ENCODE results near the gene TMEM203. TPM values are rescaled to one million over a fixed set of nuclear protein-coding genes. Genes with fewer than 3 reads are reported as not detected.

TMEM203 gene
- total RNA-seq, 5 donors from 2014 or later (not counting 1 experiment from before 2014, with no cell fraction given): 23.7 to 44.7 (median 42.1) TPM

DNA sequence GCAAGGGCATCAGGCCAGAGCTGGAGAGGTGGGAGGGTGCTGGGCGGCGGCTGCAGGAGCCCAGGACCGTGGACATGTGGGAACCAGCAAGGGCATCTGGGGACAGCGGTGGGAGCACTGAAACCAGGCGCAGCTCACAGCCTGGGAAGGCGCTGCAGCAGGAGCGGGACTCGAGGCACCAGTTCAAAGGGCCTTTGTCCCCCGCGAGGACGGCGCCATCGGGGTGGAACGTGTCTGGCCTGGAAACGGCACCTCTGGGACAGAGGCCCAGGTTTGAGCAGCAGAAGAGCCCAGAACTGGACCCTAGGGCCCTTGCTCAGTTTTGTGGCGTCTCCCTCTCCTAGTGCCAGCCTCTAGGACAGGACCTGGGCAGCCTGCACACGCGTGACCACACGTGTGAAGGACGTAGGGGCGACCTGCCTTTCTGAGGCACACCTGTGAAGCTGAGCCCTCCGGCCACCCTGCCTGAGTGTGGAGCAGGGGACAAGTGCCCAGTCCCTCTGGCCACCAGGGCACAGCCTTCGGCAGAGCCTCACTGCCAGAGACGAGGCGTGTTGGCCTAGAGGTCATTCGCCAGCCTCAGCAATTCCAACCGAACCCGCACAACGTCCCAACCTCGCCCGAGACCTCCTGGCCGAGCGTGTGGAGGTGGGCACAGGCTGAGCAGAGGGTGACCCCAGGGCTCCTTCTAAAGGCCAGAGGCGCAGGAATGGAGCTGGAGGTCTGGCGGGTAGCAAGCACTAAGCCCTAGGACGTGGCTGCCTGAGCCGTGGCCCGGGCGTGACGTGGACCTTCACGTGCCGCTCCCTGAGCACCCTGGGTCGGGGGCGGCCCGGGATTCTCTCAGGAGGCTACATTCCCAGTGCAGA lies 31.4 kb downstream of the TMEM203 start:
- peak in 1 of 4 experiments; percentile 3 for ATAC-seq (replicated peaks in 1 of 4)
- Histone ChIP-seq H3K4me3 (ENCODE audit: control insufficient read depth in 1 of 2, extremely low read depth in 1 of 2, low read length in 1 of 2) (no peak overlapping the region), H3K4me1 (ENCODE audit: control insufficient read depth in 1 of 2, extremely low read depth in 1 of 2, insufficient read depth in 2 of 2, low read length in 2 of 2) (peaks cover 0 to 18% of the 10 kb centered on the region in 2 experiments), H3K27me3 (replicated peaks in 1 of 2; ENCODE audit: control insufficient read depth in 2 of 2, extremely low read depth in 1 of 2, insufficient read depth in 2 of 2, low read length in 1 of 2) (peaks cover 0 to 50% of the 10 kb centered on the region in 2 experiments), H3K36me3 (ENCODE audit: control insufficient read depth in 2 of 2, extremely low read depth in 1 of 2, insufficient read depth in 1 of 2, low read length in 1 of 2) (peaks cover 6 to 9% of the 10 kb centered on the region in 2 donors), H3K9me3 (no peaks in the 10 kb centered on the region), H3K27ac (ENCODE audit: low read length) (no peak overlapping the region)
- CTCF ChIA-PET: no interaction called here
- no peak for DNase-seq
- H3K4me3 Mint-ChIP-seq: no peak overlapping the region
- no peak overlapping the region for H3K27ac Mint-ChIP-seq
- no peaks in the 10 kb centered on the region for H3K36me3 Mint-ChIP-seq
- H3K4me1 Mint-ChIP-seq: peaks cover 0 to 2% (median 0%) of the 10 kb centered on the region in 3 donors
- H3K9me3 Mint-ChIP-seq: no peaks in the 10 kb centered on the region
- 77% methylated on average over 45 of the region's 45 CpGs for WGBS (ENCODE audit: insufficient coverage)
- peaks cover 5 to 14% of the 10 kb centered on the region in 2 donors for H3K27me3 Mint-ChIP-seq
- POLR2A ChIA-PET: no interaction called here

DNA sequence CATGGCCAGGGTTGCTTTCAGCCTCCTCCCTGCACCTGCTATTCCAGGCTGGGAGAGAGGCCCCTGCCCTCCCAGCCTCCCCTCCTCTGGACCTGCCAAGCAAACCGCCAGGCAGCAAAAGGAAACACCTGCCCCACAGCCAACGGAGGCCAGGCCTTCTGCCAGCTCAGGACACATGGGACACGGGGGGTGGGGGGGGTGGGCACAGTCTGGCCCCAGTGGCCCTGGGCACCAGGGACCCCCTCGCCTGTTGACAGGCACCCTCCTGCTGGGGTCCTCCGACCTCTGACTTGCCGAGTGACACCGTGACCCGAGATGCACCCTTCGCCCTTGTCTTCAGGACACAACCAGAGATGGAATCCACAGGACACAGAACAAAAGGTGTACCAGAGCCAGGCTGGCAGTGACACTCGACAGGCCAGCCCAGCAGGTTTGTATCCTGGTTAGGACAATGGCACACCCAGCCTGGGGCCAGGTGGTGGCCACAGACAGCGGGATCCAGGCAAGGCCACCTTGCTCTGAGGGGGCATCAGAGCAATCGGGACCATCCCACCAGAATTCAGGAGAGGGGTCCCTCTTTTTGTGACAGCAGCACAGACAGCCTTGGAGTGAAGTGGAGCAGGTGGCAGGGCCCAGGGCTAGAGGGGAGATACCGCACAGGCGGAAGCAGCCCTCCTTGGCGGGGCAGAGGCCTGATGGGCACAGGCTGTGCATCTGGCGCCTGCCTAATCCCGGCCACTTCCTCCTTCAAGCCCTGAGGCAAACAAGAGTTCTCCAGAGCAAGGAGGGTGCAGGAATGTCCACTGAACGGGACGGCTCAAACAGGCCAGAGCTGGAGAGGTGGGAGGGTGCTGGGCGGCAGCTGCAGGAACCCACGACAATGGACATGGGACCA lies 32.3 kb downstream of the TMEM203 start:
- DNase-seq: no peak
- H3K9me3 Mint-ChIP-seq: no peaks in the 10 kb centered on the region
- H3K27me3 Mint-ChIP-seq: peaks cover 5 to 15% of the 10 kb centered on the region in 2 donors
- H3K4me1 ChIP-seq (ENCODE audit: control insufficient read depth in 1 of 2, extremely low read depth in 1 of 2, insufficient read depth in 2 of 2, low read length in 2 of 2): peaks cover 0 to 22% of the 10 kb centered on the region in 2 experiments
- no peak for ATAC-seq (replicated peaks in 1 of 4)
- 34% methylated on average over 14 of the region's 21 CpGs for WGBS (ENCODE audit: insufficient coverage)
- CTCF ChIA-PET: no interaction called here
- no peak overlapping the region for H3K4me3 Mint-ChIP-seq
- peaks cover 0 to 57% of the 10 kb centered on the region in 2 experiments for H3K27me3 ChIP-seq (replicated peaks in 1 of 2; ENCODE audit: control insufficient read depth in 2 of 2, extremely low read depth in 1 of 2, insufficient read depth in 2 of 2, low read length in 1 of 2)
- H3K36me3 ChIP-seq (ENCODE audit: control insufficient read depth in 2 of 2, extremely low read depth in 1 of 2, insufficient read depth in 1 of 2, low read length in 1 of 2): peaks cover 1 to 2% of the 10 kb centered on the region in 2 donors
- no peak overlapping the region for H3K27ac Mint-ChIP-seq
- H3K4me3 ChIP-seq (ENCODE audit: control insufficient read depth in 1 of 2, extremely low read depth in 1 of 2, low read length in 1 of 2): no peak overlapping the region
- POLR2A ChIA-PET: interaction anchor here in 1 of 2 donors (0.8 kb wide), 1 partner anchor 15 kb away, joined by 3 read pairs; the partner anchor contains the start of gene ANAPC2
- H3K4me1 Mint-ChIP-seq: peaks cover 0 to 4% (median 0%) of the 10 kb centered on the region in 3 donors
- no peaks in the 10 kb centered on the region for H3K36me3 Mint-ChIP-seq
- no peak overlapping the region for H3K27ac ChIP-seq (ENCODE audit: low read length)
- no peaks in the 10 kb centered on the region for H3K9me3 ChIP-seq

DNA sequence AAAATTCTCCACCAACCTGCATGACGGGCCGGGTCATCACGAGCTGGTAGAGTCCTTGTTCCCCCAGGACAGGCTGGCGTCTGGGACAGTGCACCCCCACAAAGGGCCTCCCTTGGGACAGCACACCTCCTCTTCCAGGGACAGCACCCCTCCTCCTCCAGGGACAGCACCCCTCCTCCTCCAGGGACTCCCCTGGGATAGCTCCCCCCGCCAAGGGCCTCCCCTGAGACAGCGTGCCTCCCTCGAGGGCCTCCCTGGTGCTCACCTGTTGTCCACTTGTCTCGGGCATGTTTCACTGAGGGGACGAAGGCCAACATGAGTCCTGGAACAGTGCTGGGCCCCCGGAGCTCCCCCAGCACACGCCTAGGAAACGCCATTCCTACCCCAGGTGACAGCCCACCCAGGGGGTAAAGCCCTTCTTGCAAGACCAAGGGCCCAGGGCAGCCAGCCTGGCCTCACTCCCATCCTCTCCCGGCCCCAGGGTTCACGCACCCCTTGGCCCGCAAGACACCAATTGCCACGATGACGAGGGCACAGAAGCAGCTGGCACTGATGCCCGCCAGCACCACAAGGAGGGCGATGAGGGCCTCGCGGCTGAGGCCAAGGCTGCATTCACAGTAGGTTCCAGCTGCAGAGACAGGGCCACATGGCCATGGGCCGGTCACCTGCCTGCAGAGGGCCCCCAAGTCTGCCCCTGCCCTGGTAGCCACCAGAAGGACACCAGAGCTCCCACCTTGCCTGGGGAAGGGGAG lies 34.1 kb downstream of the TMEM203 start:
- peaks cover 3 to 75% of the 10 kb centered on the region in 2 experiments for H3K27me3 ChIP-seq (replicated peaks in 1 of 2; ENCODE audit: control insufficient read depth in 2 of 2, extremely low read depth in 1 of 2, insufficient read depth in 2 of 2, low read length in 1 of 2)
- no peaks in the 10 kb centered on the region for H3K36me3 ChIP-seq (ENCODE audit: control insufficient read depth in 2 of 2, extremely low read depth in 1 of 2, insufficient read depth in 1 of 2, low read length in 1 of 2)
- H3K9me3 ChIP-seq: no peaks in the 10 kb centered on the region
- CTCF ChIA-PET: no interaction called here
- 81% methylated on average over 21 of the region's 22 CpGs for WGBS (ENCODE audit: insufficient coverage)
- Mint-ChIP-seq H3K27ac (no peak overlapping the region), H3K9me3 (no peaks in the 10 kb centered on the region), H3K36me3 (no peaks in the 10 kb centered on the region), H3K4me1 (peaks cover 0 to 6% (median 0%) of the 10 kb centered on the region in 3 donors), H3K27me3 (peaks cover 9 to 25% of the 10 kb centered on the region in 2 donors), H3K4me3 (no peak overlapping the region)
- POLR2A ChIA-PET: interaction anchor here (0.5 to 0.6 kb wide), 2 partner anchors 21 to 36 kb away, joined by 3 to 15 read pairs; no protein-coding TSS in a partner anchor
- H3K4me1 ChIP-seq (ENCODE audit: control insufficient read depth in 1 of 2, extremely low read depth in 1 of 2, insufficient read depth in 2 of 2, low read length in 2 of 2): peaks cover 0 to 28% of the 10 kb centered on the region in 2 experiments
- no peak overlapping the region for H3K27ac ChIP-seq (ENCODE audit: low read length)
- DNase-seq: no peak
- no peak for ATAC-seq (replicated peaks in 1 of 4)
- no peak overlapping the region for H3K4me3 ChIP-seq (ENCODE audit: control insufficient read depth in 1 of 2, extremely low read depth in 1 of 2, low read length in 1 of 2)

DNA sequence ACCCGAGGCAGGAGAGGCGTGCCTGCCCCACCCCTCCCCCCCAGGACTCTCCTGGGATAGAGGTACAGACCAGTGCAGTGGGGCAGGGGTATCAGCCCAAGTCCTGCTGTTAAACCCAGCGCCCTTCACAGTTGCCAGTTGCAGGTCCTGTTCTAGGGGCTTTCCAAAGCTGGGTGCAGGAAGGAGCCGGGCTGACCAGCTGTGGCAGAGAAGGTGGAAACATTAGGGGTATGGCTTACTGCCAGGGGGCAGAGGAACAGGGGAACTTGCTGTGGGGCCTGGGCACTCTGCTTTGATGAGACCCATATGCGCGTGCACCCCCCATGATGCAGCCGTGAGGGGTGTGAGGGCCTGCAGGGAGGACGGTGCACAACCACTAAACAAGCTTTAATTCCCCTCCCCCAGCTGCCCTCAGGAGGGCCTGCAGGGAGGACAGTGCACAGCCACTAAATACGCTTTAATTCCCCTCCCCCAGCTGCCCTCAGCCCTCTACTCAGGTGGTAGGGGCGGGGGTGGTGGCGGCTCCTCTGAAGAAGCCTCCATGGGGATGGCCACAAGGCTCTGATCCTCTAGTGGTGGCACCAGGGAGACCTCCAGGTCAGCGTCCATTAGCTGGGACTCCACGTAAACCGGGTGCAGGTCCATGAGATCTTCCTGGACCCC lies 34.8 kb downstream of the TMEM203 start:
- POLR2A ChIA-PET: interaction anchor here in 1 of 2 donors (0.5 to 0.6 kb wide), 2 partner anchors 20 to 37 kb away, joined by 4 to 15 read pairs; no protein-coding TSS in a partner anchor
- WGBS (ENCODE audit: insufficient coverage): 69% methylated on average over 4 of the region's 14 CpGs
- Mint-ChIP-seq H3K36me3 (no peaks in the 10 kb centered on the region), H3K27ac (no peak overlapping the region), H3K4me1 (peaks cover 0 to 6% (median 0%) of the 10 kb centered on the region in 3 donors), H3K27me3 (peaks cover 9 to 29% of the 10 kb centered on the region in 2 donors), H3K9me3 (no peaks in the 10 kb centered on the region), H3K4me3 (peak overlapping the region in 1 of 3 donors; percentile 53)
- no peak overlapping the region for H3K27ac ChIP-seq (ENCODE audit: low read length)
- H3K36me3 ChIP-seq (ENCODE audit: control insufficient read depth in 2 of 2, extremely low read depth in 1 of 2, insufficient read depth in 1 of 2, low read length in 1 of 2): no peaks in the 10 kb centered on the region
- H3K27me3 ChIP-seq (replicated peaks in 1 of 2; ENCODE audit: control insufficient read depth in 2 of 2, extremely low read depth in 1 of 2, insufficient read depth in 2 of 2, low read length in 1 of 2): peaks cover 3 to 82% of the 10 kb centered on the region in 2 experiments
- H3K4me1 ChIP-seq (ENCODE audit: control insufficient read depth in 1 of 2, extremely low read depth in 1 of 2, insufficient read depth in 2 of 2, low read length in 2 of 2): peaks cover 0 to 28% of the 10 kb centered on the region in 2 experiments
- no peaks in the 10 kb centered on the region for H3K9me3 ChIP-seq
- DNase-seq (no peak), ATAC-seq (replicated peaks in 1 of 4) (no peak)
- CTCF ChIA-PET: interaction anchor here in 1 of 2 donors (0.5 kb wide), 1 partner anchor 36 kb away, joined by 5 read pairs; no protein-coding TSS in a partner anchor
- no peak overlapping the region for H3K4me3 ChIP-seq (ENCODE audit: control insufficient read depth in 1 of 2, extremely low read depth in 1 of 2, low read length in 1 of 2)

DNA sequence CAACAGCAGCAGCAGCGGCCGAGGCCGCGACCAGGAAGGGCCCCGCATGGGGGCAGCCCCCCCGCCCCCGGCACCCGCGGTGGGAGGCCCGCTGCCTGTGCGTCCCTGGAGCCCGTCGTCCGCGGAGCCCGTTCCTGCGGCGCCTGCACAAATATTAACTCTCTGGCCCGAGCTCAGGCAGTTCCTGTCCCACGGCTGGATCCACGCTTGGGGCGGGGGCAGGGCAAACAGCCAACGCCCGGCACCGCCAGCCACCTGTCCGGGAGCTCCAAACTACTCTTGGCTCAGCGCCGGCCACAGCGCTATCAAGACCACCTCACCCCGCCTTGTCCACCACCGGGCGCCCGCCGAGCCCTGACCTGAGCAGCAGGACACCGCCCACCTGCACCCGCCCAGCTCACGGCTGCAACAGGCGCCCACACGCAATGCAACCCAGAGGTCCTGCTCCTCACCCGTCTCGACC lies 35.5 kb downstream of the TMEM203 start, which contains the start of gene LRRC26:
LRRC26 (minus strand) TSS at position 156 of the 463 bp plus-strand sequence; CDS start at position 48, 108 bp downstream.
- H3K27ac ChIP-seq (ENCODE audit: low read length): no peak within 1 kb of the TSS
- peak within 1 kb of the TSS in 1 of 2 donors; percentile 38 for H3K4me3 ChIP-seq (ENCODE audit: control insufficient read depth in 1 of 2, extremely low read depth in 1 of 2, low read length in 1 of 2)
- H3K4me3 Mint-ChIP-seq: peak within 1 kb of the TSS in 2 of 3 donors; percentile 45 to 55
- H3K9me3 Mint-ChIP-seq: no peaks in the 10 kb centered on the region
- CTCF ChIA-PET: interaction anchor here in 1 of 2 donors (0.5 kb wide), 1 partner anchor 35 kb away, joined by 5 read pairs; no protein-coding TSS in a partner anchor
- WGBS (ENCODE audit: insufficient coverage): 26% methylated on average over 41 of the region's 41 CpGs
- DNase-seq (no peak), ATAC-seq (replicated peaks in 1 of 4) (no peak)
- H3K27me3 ChIP-seq (replicated peaks in 1 of 2; ENCODE audit: control insufficient read depth in 2 of 2, extremely low read depth in 1 of 2, insufficient read depth in 2 of 2, low read length in 1 of 2): peaks cover 3 to 89% of the 10 kb centered on the region in 2 experiments
- peaks cover 0 to 6% (median 0%) of the 10 kb centered on the region in 3 donors for H3K4me1 Mint-ChIP-seq
- H3K27ac Mint-ChIP-seq: no peak within 1 kb of the TSS
- POLR2A ChIA-PET: interaction anchor here in 1 of 2 donors (0.6 kb wide), 1 partner anchor 36 kb away, joined by 4 read pairs; no protein-coding TSS in a partner anchor
- H3K4me1 ChIP-seq (ENCODE audit: control insufficient read depth in 1 of 2, extremely low read depth in 1 of 2, insufficient read depth in 2 of 2, low read length in 2 of 2): peaks cover 0 to 21% of the 10 kb centered on the region in 2 experiments
- no peaks in the 10 kb centered on the region for H3K9me3 ChIP-seq
- peaks cover 9 to 36% of the 10 kb centered on the region in 2 donors for H3K27me3 Mint-ChIP-seq
- H3K36me3 ChIP-seq (ENCODE audit: control insufficient read depth in 2 of 2, extremely low read depth in 1 of 2, insufficient read depth in 1 of 2, low read length in 1 of 2): no peaks in the 10 kb centered on the region
- H3K36me3 Mint-ChIP-seq: no peaks in the 10 kb centered on the region
